Activated T-helper 1 cell treated with anti-CD3 and anti-CD28 coated beads, Interleukin-12 subunit alpha, Interleukin-12 subunit beta, Interleukin-2, Interleukin-4 antibody, amounts not matched to agents 30 ng/mL and 10 ng/mL and 1 ng/mL, durations not matched to agents 14 hours and 24 hours and 36 hours (primary cell): Measurements from ENCODE around the gene CDT1. TPM values are rescaled to one million over a fixed set of nuclear protein-coding genes. Genes with fewer than 3 reads are reported as not detected.
"Not testable (repeated sequence)": the region's sequence is repeated elsewhere in the genome, so short reads cannot be mapped to it uniquely, and the experiment has no call there.

Experiments used
- DNase-seq: peaks from one replicate; pipeline ENCODE4 v3.0.0; 2021; ENCODE audit warnings: low spot score
- H3K27ac Mint-ChIP-seq: one replicate; pipeline ENCODE4 v1.8.0; 2021; ENCODE audit warnings: mild to moderate bottlenecking, mixed read lengths
- H3K27me3 Mint-ChIP-seq: one replicate; pipeline ENCODE4 v1.8.0; 2022; ENCODE audit warnings: mild to moderate bottlenecking, moderate library complexity, mixed read lengths; ENCODE audit not compliant: insufficient read depth
- H3K36me3 Mint-ChIP-seq: one replicate; pipeline ENCODE4 v1.8.0; 2021; ENCODE audit warnings: low read depth, mixed read lengths
- H3K4me1 Mint-ChIP-seq: one replicate; pipeline ENCODE4 v1.8.0; 2021; ENCODE audit warnings: low read depth, mixed read lengths
- H3K4me3 Mint-ChIP-seq: one replicate; pipeline ENCODE4 v1.8.0; 2021; ENCODE audit warnings: mild to moderate bottlenecking, moderate library complexity, mixed read lengths
- H3K9me3 Mint-ChIP-seq: one replicate; pipeline ENCODE4 v1.8.0; 2021; ENCODE audit warnings: mixed read lengths
- intact Hi-C: fragments of 100-400 bp; cut with micrococcal nuclease; formaldehyde crosslinking; loops from one replicate; pipeline ENCODE4 v1.15.1; 2024
- total RNA-seq: library from RNA; stranded (reverse); gene quantifications from 2 replicates; pipeline ENCODE4 v1.2.3, GENCODE V29; 2022

Gene CDT1
- total RNA-seq, 1 donor from 2014 or later = 95.4 TPM

GRCh38 chr16:88782454-88783390 lies 20.9 kb upstream of the CDT1 start:
- Mint-ChIP-seq H3K4me3 (peak overlapping the region; percentile 82), H3K4me1 (peaks cover 37% of the 10 kb centered on the region), H3K27ac (peak overlapping the region; percentile 89), H3K9me3 (no peaks in the 10 kb centered on the region), H3K36me3 (peaks cover 1% of the 10 kb centered on the region), H3K27me3 (no peaks in the 10 kb centered on the region)
- DNase-seq = no peak
- intact Hi-C loops = loop anchor here (1.0 to 10.0 kb wide), 6 partner anchors 28 to 710 kb away; partner anchors contain the start of genes ANKRD11, APRT, CTU2 and RNF166

DNA sequence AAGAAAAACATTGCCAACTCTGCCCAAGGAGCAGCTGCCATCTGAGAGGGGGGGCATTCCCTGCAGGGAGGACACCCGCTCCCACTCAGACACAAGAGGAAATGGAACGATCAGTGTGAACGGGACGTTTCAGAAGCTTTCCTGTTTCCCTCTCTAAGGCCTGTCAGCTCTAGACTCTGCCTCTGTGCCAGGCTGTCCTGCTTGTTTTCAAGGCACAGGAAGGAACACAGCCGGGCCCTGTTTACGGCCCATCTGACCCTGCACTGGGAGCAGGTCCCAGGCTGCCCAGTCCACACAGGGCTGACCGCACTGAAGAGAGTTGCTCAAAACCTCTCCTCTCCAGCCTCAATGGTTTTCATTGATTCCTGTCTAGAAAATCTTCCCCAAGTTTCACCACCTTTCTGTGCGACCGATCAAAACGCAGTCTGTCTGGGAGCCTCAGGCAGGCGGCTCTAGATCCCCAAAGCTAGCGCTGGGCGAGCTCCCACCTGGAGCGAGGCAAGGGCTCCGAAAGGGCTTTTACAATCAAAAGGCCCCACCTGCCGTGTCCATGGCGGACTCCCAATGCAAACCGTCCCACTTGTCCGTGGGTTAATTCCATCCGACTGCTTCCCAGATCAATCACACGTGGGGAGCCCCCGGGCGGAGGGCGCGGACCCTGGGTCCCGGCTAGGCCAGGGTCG lies 20.1 kb upstream of the CDT1 start:
- no peak for DNase-seq
- Mint-ChIP-seq H3K4me3 (peak overlapping the region; percentile 82), H3K36me3 (peaks cover 1% of the 10 kb centered on the region), H3K9me3 (no peaks in the 10 kb centered on the region), H3K4me1 (peaks cover 37% of the 10 kb centered on the region), H3K27ac (peak overlapping the region; percentile 89), H3K27me3 (peaks cover 4% of the 10 kb centered on the region)
- intact Hi-C loops = loop anchor here (1.0 to 10.0 kb wide), 6 partner anchors 27 to 709 kb away; partner anchors contain the start of genes ANKRD11, APRT, CTU2 and RNF166

GRCh38 chr16:88784074-88784855 lies 19.3 kb upstream of the CDT1 start:
- no peaks in the 10 kb centered on the region for H3K9me3 Mint-ChIP-seq
- intact Hi-C loops = loop anchor here (1.0 to 10.0 kb wide), 4 partner anchors 73 to 708 kb away; partner anchors contain the start of genes ANKRD11, TRAPPC2L and ZFPM1
- peak overlapping the region; percentile 82 for H3K4me3 Mint-ChIP-seq
- H3K4me1 Mint-ChIP-seq = peaks cover 37% of the 10 kb centered on the region
- peaks cover 4% of the 10 kb centered on the region for H3K27me3 Mint-ChIP-seq
- peak overlapping the region; percentile 89 for H3K27ac Mint-ChIP-seq
- no peak for DNase-seq
- peaks cover 1% of the 10 kb centered on the region for H3K36me3 Mint-ChIP-seq

GRCh38 chr16:88784856-88785105 lies 18.8 kb upstream of the CDT1 start:
- Mint-ChIP-seq H3K4me3 (no peak overlapping the region), H3K36me3 (peaks cover 1% of the 10 kb centered on the region), H3K27ac (no peak overlapping the region), H3K4me1 (peaks cover 40% of the 10 kb centered on the region), H3K9me3 (no peaks in the 10 kb centered on the region), H3K27me3 (peaks cover 4% of the 10 kb centered on the region)
- no peak for DNase-seq
- intact Hi-C loops = loop anchor here (1.0 to 10.0 kb wide), 7 partner anchors 19 to 708 kb away; partner anchors contain the start of genes ANKRD11, CDT1, TRAPPC2L and ZFPM1

DNA sequence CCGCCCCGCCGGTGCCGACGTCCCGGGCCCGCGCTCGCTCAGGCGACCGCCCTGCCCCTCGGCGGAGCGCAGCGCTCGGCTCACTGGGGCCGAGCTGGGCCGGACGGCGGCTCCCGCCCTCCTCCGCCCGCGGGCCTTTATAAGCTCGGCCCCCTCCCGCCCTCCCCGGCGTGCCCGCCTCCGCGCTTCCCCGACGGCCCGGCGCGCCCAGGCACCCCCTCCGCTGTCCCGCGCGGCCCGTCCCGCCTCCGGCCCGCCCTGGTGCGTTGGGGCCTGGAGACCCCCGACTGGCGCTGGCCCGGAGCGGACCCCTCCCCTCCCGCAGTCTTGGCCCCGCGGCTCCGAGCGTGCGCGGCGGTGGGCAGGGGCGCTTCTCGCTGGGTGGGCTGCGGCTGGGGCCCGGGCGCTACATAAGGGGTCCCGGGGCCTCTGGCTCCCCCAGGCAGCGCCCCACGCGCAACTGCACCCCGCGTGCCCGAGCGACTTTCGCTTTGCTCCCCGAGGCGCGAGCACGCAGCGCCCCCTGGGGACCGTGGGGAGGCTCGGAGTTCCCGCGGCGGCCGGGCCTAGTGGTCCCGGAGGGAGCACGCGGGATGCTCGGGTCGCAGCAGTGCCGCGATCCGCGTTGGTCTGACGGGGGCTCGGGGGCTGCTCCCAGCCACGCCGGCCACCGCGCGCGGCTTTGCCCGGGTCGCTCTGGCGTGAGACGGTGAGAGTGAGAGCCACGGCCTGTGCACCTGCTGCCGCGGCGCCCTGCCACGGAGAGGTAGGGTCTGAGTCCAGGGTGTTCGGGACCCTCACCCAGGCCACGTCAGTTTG lies 18.3 kb upstream of the CDT1 start, which contains the start of gene PIEZO1:
TSS of gene PIEZO1 (minus strand) at position 115 of the 819 bp plus-strand sequence. CDS start 256 bp downstream, outside the sequence.
- peak within 1 kb of the TSS; percentile 87 for H3K27ac Mint-ChIP-seq
- H3K4me1 Mint-ChIP-seq = peaks cover 43% of the 10 kb centered on the region
- H3K27me3 Mint-ChIP-seq = peaks cover 4% of the 10 kb centered on the region
- intact Hi-C loops = loop anchor here (1.0 to 10.0 kb wide), 4 partner anchors 18 to 331 kb away; partner anchors contain the start of genes CDT1 and ZFPM1
- peak; percentile 80 for DNase-seq
- H3K36me3 Mint-ChIP-seq = peaks cover 1% of the 10 kb centered on the region
- peak within 1 kb of the TSS; percentile 82 for H3K4me3 Mint-ChIP-seq
- no peaks in the 10 kb centered on the region for H3K9me3 Mint-ChIP-seq

GRCh38 chr16:88787579-88788314 lies 15.8 kb upstream of the CDT1 start:
- H3K4me3 Mint-ChIP-seq = no peak overlapping the region
- intact Hi-C loops = loop anchor here (10.0 kb wide), 1 partner anchor 333 kb away; the partner anchor contains the start of gene ZFPM1

GRCh38 chr16:88788749-88789148 lies 14.8 kb upstream of the CDT1 start:
- H3K4me3 Mint-ChIP-seq, H3K27me3 Mint-ChIP-seq, DNase-seq, H3K27ac Mint-ChIP-seq, H3K9me3 Mint-ChIP-seq, H3K36me3 Mint-ChIP-seq: not testable (repeated sequence)
- peaks cover 16% of the 10 kb centered on the region for H3K4me1 Mint-ChIP-seq
- intact Hi-C loops = loop anchor here (10.0 kb wide), 1 partner anchor 334 kb away; the partner anchor contains the start of gene ZFPM1

More at GRCh38 chr16:88787579-88788314, 15.8 kb upstream of the CDT1 start:
- Mint-ChIP-seq H3K36me3 (peaks cover 1% of the 10 kb centered on the region), H3K27me3 (peaks cover 4% of the 10 kb centered on the region), H3K27ac (no peak overlapping the region), H3K4me1 (peaks cover 26% of the 10 kb centered on the region), H3K9me3 (no peaks in the 10 kb centered on the region)
- DNase-seq = no peak

- Mint-ChIP-seq H3K27ac (no peak overlapping the region), H3K4me3 (peak overlapping the region; percentile 56), H3K36me3 (no peaks in the 10 kb centered on the region)
Measured at GRCh38 chr16:88789594-88789993, 14.0 kb upstream of the CDT1 start.

DNA sequence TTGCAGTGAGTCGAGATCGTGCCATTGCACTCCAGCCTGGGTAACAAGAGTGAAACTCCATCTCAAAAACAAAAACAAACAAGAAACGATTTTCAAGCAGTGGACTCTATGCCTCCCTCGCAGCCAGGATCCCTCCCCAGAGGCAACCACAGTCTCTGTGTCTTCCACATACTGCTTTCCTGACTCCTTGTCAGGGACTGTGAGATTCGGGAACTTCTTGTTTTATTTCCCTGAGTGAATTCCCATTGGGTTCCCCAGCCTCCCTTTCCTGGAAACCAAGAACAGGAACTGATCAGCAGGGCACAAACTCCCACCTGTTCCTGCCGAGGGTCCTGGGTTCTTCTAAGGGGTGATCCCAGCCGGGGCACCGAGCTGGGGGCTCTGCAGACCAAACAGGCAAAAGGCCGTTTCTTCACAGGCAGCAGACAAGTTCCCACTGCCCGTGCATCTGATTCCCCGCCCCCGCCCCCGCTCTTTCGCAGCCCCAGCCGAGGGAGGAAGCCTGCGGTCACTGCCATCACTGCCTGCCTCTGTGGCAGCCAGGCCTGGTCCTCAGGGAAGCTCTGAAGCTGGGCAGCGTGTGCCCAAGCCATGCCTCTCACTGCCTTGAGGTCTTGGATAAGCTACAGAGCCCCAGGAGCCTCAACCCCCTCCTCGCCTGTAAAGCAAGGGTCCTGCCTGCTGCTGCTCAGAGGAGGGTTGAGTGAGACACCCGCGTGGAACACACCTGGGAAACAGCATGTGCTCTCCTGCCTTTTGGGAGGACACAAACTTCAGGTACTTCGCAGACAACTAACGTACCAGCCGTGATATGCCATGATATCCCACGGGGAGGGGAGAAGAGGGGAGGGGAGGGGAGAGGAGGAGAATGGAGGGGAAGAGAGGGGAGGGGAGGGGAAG lies 13.0 kb upstream of the CDT1 start:
- DNase-seq = no peak
- intact Hi-C loops = no loop called here
- H3K27me3 Mint-ChIP-seq = peaks cover 4% of the 10 kb centered on the region
- H3K4me3 Mint-ChIP-seq = peak overlapping the region; percentile 56
- peak overlapping the region; percentile 76 for H3K27ac Mint-ChIP-seq
- peaks cover 26% of the 10 kb centered on the region for H3K4me1 Mint-ChIP-seq
- H3K36me3 Mint-ChIP-seq = no peaks in the 10 kb centered on the region
- no peaks in the 10 kb centered on the region for H3K9me3 Mint-ChIP-seq

More at GRCh38 chr16:88789594-88789993, 14.0 kb upstream of the CDT1 start:
- H3K27me3 Mint-ChIP-seq = peaks cover 4% of the 10 kb centered on the region
- intact Hi-C loops = loop anchor here (10.0 kb wide), 1 partner anchor 335 kb away; the partner anchor contains the start of gene ZFPM1
- no peak for DNase-seq
- no peaks in the 10 kb centered on the region for H3K9me3 Mint-ChIP-seq
- H3K4me1 Mint-ChIP-seq = peaks cover 18% of the 10 kb centered on the region

DNA sequence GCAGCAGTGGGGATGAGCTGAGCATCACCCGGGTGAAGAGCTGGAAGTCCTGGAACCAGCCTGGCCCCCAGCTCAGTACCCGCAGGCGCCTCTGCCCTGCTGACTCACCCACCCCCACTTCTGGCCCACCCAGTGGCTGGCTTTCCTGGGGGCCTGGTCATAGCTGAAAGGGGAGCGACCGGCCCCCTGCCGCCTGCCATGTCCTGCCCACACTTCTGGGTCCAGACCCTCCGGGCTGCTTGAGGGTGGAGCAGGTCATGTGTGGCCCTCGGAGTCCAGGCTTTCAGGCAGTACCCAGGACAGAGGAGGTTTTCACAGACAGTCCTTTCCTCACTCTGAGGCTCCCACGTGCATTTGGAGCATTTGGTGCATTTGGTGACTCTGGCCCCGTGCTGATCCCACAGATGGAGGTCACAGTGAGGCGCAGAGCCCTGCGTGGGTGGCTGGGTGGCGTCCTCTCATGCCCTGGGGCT lies 11.5 kb upstream of the CDT1 start:
- no peaks in the 10 kb centered on the region for H3K9me3 Mint-ChIP-seq
- H3K27me3 Mint-ChIP-seq = peaks cover 4% of the 10 kb centered on the region
- peaks cover 26% of the 10 kb centered on the region for H3K4me1 Mint-ChIP-seq
- intact Hi-C loops = no loop called here
- no peak overlapping the region for H3K4me3 Mint-ChIP-seq
- DNase-seq = no peak
- no peaks in the 10 kb centered on the region for H3K36me3 Mint-ChIP-seq
- H3K27ac Mint-ChIP-seq = no peak overlapping the region
